BJ (cell line): ENCODE measurements around the gene PRR14L. TPM values are rescaled to one million over a fixed set of nuclear protein-coding genes. Genes with fewer than 3 reads are reported as not detected.
"Not testable (repeated sequence)": the region's sequence is repeated elsewhere in the genome, so short reads cannot be mapped to it uniquely, and the experiment has no call there.

Source experiments
- CTCF ChIA-PET: fragments of 350-600 bp; formaldehyde crosslinking; extraction: SDS; loops from one replicate; lab custom pipeline; 2021; ENCODE audit warnings: antibody characterized with exemption, inconsistent platforms; lab: Yijun Ruan, JAX
- POLR2A ChIA-PET: fragments of 300-600 bp; sonication (Branson Sonifier 250); formaldehyde crosslinking; extraction: SDS; loops from one replicate; lab custom pipeline; 2021; ENCODE audit warnings: antibody characterized with exemption; lab: Charles Lee
- DNase-seq: peaks from one replicate; pipeline ENCODE4 v3.0.0-alpha.2; 2011; ENCODE audit warnings: low read depth
- H3K27me3 ChIP-seq: 2 replicates; pipeline ENCODE4 v1.6.0; 2011; ENCODE audit warnings: low read length; ENCODE audit not compliant: control insufficient read depth, insufficient read depth
- H3K36me3 ChIP-seq: 2 replicates; pipeline ENCODE4 v1.5.1; 2011; ENCODE audit warnings: low read length; ENCODE audit not compliant: control insufficient read depth, insufficient read depth
- H3K4me3 ChIP-seq: 2 replicates; pipeline ENCODE4 v1.5.1; 2011; ENCODE audit warnings: low read depth, mild to moderate bottlenecking, control low read depth, low read length
- CTCF ChIP-seq: IDR thresholded peaks from 2 replicates; pipeline ENCODE4 v1.5.1; 2011; ENCODE audit warnings: low read depth, mild to moderate bottlenecking, control low read depth, inconsistent platforms, low read length, moderate library complexity; ENCODE audit not compliant: insufficient read depth
- polyA plus RNA-seq: library from polyadenylated mRNA; depleted of rRNA; stranded (reverse); fragments of >200 nt; gene quantifications from 2 replicates; pipeline ENCODE4 v1.2.3, GENCODE V29; 2011

Gene PRR14L
- polyA plus RNA-seq, 1 experiment, result 8.0 TPM

GRCh38 chr22:31748490-31748889, 1.4 kb downstream of the PRR14L start:
- Histone ChIP-seq H3K4me3 (peak overlapping the region; percentile 80), H3K27me3 (no peaks in the 10 kb centered on the region), H3K36me3 (no peaks in the 10 kb centered on the region; the same call in 1 of the 2 replicates)
- no peak for TF ChIP-seq CTCF
- ChIA-PET POLR2A (no interaction called here), CTCF (no interaction called here)
- no peak for DNase-seq

- CTCF ChIA-PET, result no interaction called here
Measured at GRCh38 chr22:31747441-31747840, 2.5 kb downstream of the PRR14L start.

GRCh38 chr22:31743871-31744270, 6.1 kb downstream of the PRR14L start:
- TF ChIP-seq CTCF, result no peak
- Histone ChIP-seq H3K36me3 (no peaks in the 10 kb centered on the region; the same call in 1 of the 2 replicates), H3K4me3 (no peak overlapping the region), H3K27me3 (no peaks in the 10 kb centered on the region)
- no peak for DNase-seq
- ChIA-PET POLR2A (no interaction called here), CTCF (interaction anchor here (0.7 kb wide), 1 partner anchor 209 kb away, joined by 3 read pairs; no protein-coding TSS in a partner anchor)

More at GRCh38 chr22:31747441-31747840, 2.5 kb downstream of the PRR14L start:
- H3K36me3 ChIP-seq, result no peaks in the 10 kb centered on the region; the same call in 1 of the 2 replicates
- H3K27me3 ChIP-seq, result no peaks in the 10 kb centered on the region
- POLR2A ChIA-PET, result interaction anchor here (0.7 kb wide), 1 partner anchor 8 kb away, joined by 5 read pairs; no protein-coding TSS in a partner anchor
- DNase-seq, result no peak
- no peak overlapping the region for H3K4me3 ChIP-seq
- TF ChIP-seq CTCF, result no peak

DNA sequence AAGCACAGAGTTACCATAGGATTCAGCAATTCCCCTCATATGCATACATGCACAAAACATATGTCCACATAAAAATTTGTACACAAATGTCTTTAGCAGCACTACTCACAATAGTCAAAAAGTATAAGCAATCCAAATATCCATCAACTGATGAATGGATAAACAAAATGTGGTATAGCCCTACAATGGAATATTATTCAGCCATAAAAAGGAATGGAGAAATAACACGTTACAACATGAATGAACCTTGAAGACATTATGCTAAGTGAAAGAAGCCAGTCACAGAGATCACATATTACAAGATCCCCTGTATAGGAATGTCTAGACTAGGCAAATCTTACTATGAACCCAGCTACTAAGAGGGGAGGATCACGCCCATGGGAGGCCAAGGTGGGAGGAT, 7.2 kb downstream of the PRR14L start:
- H3K27me3 ChIP-seq, result no peaks in the 10 kb centered on the region
- ChIA-PET POLR2A (no interaction called here), CTCF (no interaction called here)
- no peak for DNase-seq
- H3K36me3 ChIP-seq, result no peaks in the 10 kb centered on the region
- no peak overlapping the region for H3K4me3 ChIP-seq
- no peak for TF ChIP-seq CTCF

GRCh38 chr22:31742115-31742514, 7.8 kb downstream of the PRR14L start:
- no peak overlapping the region for H3K4me3 ChIP-seq
- ChIA-PET POLR2A (no interaction called here), CTCF (interaction anchor here (0.6 kb wide), 1 partner anchor 185 kb away, joined by 3 read pairs; no protein-coding TSS in a partner anchor)
- H3K27me3 ChIP-seq, result no peaks in the 10 kb centered on the region
- no peak for TF ChIP-seq CTCF
- no peaks in the 10 kb centered on the region for H3K36me3 ChIP-seq
- DNase-seq, result no peak

GRCh38 chr22:31740314-31740713, 9.6 kb downstream of the PRR14L start:
- H3K27me3 ChIP-seq, H3K36me3 ChIP-seq, CTCF ChIA-PET, H3K4me3 ChIP-seq, POLR2A ChIA-PET, DNase-seq: not testable (repeated sequence)
